Measurements from ENCODE around the gene DLEU7.

The DLEU7 gene

DNA sequence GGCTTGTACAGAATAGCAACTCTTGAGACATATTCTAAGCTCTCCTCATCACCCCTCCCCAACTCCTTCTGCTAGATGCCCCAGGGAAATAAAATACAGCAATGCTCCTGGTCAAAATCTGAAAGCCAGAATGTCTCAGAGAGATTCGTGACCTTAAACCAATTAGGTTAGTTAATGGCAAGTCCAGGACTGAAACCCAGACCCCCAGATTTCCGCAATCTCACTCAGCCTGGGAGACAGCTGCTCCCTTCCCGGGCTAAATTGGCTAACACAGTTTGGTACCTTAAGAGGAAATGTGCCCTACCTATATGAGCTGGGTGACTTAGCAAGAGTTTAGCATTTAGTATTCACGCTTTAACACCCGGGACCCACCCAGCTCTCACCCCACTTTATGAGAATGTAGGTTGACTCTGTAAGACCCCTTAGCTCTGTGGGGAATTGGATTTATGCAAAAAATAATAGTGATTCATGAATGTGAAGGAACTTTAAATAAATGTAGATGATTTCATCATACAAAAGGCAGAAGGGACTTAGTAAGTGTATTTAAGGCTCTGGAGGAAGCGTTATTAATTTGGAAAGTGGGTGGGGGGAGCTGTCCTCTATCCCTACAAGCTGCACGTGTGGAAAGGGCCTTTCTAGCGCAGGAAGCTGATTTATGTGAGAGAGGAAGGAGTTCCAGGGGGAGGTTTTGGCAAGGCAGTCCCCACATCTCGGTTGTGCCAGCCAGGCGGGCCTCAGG is 1.1 kb downstream of the DLEU7 start:
- no peak for DNase-seq

DNA sequence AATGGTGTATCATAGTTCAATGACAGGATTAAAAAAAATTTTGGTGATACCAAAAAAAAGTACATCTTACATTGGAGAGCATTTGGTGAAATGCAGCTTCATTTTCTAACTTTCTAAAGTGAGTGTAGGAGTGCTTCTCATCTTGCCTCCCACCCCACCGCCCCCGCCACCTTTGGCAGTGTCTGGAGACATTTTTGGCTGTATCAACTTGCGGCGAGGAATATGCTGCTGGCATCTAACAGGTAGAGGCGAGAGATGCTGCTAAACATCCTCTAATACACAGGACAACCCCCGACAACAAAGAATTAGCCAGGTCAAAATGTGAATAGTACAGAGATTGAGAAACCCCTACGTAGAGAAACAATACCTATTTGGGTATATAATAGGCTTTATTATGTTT is 1.7 kb downstream of the DLEU7 start:
- no peak for DNase-seq

DNA sequence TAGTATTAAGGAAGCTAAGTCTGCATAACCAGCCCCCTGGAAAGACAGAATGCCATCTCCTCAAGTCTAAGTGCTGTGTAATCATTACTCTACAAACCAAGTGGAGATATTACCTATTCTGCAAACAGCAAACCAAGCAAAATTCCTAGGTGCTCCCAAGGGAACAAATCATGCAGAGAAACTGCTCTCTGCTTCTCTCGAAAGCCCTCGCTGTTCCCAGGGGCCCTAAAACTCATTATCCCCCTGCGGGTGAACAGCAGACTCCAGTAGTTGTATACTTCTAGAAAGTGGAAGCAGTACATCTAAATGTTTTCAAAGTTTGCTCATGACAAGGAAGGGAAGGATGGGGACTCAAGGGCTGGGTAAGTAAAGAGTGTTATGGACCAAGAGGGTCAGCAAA is 3.2 kb downstream of the DLEU7 start:
- no peak for DNase-seq

DNA sequence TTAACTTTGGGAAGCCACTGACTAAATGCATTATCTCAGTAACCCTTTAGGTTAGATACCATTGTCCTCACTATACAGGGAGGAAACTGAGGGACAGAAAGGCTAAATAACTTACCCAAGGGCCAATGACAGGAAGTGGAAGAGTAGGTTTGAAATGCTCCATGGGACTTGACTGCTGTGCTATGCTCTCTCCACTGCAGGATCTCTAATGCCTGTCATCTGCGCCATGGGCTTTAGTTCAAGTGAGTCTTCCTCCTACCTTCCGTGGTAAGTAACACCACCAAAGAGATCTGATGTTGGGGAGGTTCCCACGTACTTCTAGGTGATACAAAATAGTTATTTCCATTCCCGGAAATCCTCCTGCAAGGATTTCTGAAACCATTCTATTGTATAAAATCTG is 3.7 kb downstream of the DLEU7 start:
- DNase-seq: no peak

DNA sequence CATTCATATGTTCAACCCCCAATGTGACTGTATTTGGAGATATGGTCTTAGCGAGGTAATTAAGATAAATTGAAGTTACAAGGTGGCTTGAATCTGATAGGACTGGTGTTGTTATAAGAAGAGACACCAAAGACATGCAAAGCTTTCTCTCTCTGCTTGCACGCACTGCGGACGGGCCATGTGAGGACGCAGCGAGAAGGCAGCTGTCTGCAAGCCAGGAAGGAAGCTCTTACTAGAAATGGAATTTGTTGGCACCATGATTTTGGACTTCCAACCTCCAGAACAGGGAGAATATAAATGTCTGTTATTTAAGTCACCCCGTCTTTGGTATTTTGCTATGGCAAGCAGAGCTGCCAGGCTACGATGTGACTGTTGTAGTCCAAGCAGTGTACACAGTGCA is 4.8 kb downstream of the DLEU7 start:
- no peak for DNase-seq

DNA sequence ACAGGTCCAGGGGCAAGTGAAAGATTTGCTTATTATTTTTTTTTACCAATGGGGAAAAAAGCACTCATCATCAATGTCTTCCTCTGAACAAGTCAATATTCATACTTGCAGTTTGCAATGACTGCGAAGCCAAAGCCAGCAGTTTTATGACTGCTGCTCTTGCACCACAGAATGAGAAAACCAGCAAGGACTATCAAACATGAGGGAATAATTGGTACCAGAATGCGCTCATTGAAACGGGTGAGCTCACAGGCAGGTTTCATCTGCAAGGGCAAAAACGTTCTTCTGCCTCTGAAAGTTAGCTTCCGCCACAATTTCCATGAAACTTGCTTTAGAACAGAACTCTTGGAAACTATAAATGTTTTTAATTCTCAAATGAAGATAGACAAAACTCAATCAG is 5.5 kb downstream of the DLEU7 start:
- no peak for DNase-seq

DNA sequence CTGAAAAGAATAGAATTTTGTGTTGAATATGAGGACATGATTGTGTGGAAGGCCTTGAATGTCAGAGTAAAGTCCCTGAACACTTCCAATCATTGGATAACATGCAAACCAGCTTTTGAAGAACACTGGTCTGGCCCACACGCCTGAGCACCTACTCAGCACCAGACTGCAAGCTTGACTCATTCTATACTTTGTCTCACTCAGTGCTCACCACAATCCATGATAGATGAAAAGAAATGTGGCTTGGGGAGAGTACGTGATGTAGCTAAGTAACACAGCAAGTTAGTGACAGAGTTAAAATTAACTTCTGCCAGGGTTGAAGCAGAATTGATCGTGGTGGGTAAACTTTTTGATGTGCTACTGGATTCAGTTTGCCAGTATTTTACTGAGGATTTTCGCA is 12.0 kb downstream of the DLEU7 start:
- DNase-seq: no peak

DNA sequence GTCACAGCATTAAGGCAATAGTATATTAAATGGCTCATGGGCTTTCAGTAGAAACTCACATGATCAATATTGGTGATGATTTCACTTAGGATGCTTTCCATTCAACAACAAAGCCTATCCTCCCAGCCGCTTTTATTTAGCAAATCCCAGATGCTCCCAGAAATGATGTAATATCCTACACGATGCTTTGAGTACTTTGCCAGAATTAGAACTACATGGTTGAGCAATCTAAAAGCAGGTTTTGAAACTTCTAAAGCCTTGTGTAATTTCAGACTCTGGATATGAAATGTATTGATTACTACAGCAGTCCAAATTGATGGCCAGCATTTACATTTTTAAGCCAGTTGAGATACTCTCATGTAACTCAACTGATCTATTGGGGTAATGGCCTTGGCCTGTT is 13.6 kb downstream of the DLEU7 start:
- DNase-seq: no peak

DNA sequence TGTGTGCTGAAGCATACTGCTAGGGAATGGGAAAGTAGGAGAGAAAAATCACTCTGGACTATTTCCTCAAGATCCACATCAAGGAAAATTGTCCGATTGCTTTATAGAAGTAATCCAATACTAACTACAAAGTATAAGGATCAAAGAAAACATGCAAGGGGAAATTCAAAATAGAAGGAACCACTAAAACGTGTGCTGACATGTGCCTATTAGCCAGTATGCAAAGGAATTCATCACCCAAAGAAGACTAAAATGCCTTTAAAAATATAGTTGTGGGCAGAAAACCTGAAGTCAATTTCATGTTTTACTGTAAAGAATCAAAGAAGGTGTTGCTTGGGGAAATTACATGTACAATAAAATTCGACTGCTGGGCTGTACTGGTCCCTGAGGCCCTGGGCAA is 14.3 kb downstream of the DLEU7 start:
- no peak for DNase-seq

DNA sequence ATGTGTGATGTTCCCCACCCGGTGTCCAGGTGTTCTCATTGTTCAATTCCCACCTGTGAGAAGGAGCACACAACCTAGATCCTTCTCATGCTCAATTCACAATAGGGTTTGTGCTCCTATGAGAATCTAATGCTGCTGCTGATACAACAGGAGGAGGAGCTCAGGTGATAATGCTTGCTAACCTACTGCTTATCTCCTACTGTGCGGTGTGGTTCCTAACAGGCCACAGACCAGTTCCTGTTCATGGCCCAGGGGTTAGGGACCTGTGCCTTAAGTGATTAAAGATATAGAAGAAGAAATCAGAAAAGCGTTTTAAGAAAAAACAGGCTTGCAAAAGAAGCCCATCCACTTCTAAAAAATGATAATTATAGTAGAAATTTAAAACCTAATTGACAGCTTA is 17.5 kb downstream of the DLEU7 start:
- DNase-seq: no peak

DNA sequence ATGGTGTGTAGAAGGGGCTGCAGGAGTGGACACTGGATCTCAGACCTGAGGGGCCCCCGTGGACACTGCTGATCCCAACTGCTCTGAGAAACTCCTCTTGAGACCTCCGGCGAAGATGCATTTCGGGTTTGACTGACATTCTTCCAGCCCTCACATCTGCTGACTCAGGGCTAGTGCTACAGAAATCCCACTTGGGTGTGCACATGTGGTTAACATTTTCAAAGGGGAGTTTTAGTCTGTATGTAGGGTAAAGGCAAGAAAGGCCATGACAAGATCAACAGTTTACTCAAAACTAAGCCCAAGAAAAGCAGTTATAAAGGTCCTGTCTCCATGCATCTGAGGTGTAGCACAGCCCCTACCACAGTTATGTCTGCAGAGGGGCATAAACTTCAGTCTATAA is 31.2 kb downstream of the DLEU7 start:
- DNase-seq: no peak

DNA sequence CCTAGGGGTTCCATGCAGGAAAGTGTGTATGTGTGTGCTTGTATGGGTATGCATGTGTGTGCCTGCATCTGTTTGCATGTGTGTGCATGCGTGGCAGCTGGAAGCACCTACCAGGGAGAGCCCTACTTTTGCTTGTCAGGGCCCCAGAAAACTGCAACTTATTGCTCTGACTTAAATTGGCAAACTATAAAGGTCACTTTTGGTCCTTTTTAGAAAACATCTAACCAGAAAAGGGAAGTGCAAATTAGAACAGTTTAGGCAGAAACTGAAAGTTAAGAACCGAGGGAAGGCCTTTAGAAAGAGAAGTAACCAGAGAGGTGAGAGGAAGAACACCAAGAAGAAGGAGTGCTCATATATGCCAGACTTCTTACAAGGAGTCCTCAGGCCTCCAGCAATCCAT is 32.5 kb downstream of the DLEU7 start:
- DNase-seq: no peak

DNA sequence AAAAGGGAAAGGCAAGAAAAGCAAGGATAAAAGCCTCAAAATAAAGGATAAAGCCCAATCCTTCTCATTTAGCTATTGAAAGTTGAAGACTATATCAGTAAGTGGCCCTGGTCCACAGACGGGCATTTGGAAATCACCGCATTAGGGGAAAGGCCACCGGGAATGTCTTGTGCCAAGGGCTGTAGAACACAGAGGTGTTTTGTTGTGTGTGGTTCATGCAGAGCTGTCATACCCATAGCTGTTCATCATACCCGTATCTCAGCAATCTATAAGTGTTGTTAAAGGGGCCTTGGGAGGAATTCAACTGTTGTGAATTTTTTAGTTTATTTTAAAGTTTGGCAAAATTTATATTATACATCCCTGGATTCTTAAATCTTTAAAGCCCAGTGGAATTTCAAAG is 33.0 kb downstream of the DLEU7 start:
- no peak for DNase-seq

DNA sequence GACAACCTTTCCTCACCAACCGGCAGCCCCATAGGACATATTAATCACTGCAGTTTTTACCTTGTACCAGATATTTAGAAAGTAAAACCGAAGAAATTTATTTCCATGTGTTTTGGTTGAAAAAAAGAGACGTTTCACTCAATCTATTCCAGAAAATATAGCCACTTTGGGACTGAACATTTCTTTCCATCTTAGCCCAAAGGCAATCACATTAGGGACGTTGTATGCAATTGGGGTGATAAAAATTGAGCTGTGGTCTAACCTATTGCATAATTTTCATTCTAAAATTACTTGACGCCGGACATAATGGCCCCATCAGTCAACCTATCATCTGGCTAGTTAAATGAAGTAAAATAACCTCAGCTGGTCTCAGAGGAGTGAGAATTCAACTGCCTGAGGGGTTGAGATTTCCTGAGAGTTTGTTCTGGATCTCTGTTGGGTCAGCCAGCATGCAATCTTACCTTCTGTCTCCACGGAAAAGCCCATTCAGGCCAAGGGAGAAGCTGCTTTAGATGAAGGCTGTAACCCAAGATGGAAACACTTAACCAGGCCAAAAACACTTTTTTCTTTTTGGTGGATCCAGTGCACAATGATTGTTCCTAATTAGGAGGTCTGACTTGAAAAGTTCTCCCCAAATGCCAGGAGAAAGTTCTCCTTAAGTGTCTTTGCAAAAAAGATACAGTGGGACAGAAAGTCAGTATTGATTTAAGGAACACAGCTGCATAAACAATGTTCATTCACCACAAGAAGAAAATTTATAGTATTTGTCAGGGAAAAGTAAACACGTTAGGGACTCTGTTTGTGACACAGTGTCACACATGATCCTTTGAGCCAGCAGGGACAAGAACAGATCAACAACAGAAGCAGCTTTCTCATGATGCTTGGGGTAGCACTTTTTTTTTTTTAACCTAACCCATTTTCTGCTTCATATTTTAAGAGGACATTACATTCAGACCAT is 34.1 kb downstream of the DLEU7 start:
- DNase-seq: no peak

DNA sequence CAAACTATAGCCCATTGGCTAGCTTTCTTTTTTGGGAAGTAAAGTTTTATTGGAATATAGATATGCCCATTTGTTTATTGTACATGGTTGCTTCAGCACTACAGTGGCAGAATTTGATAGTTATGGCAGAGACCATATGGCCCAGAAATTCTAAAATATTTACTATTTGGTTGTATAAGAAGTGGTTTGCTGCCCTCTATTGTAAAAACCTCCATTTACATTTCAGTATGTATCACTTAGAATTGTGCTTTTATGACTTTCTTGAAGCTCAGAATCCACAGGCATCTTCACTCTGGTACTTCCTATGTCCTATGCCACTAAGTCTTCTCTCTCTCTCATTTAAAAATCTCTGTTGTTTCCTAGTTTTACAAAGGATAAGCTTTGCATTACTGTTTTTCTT is 37.7 kb downstream of the DLEU7 start:
- peak; percentile 32 for DNase-seq

DNA sequence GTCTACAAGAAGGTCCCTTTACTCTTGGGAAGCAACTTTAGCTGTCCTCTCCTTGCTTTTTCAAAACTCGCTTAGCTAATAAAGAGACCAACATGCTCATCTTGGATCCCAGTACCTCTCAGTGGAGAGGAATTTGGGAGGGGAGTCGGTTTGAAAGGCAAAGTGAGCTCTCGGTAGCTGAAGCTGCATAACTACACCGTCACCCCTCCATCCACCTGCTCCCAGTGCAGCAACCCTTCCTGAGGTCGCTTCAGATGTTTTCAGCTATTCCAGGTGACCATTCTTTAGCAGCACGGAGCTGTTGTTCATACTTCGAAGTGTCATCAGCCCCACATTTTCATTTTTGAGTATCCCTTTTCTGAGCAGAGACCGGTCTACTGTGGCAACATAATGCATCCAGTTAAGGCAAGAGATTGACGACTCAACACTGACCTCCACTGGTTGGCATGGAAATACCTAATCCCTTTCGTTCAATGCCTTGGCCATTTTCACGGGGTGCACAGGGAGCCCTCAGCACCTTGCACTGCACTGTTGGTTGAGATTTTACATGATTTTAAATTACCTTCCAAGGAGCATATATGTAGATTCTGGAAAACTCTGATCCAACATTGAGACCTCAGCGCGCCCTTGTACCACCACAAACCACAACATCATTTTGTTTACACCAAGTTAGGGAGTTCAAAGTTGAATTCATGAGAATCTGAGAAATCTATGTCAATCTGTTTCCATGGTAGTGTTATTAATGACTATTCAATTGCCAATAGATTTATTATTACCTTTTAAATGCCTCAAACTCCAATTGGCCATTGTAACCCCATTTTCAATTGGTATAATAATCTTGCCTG is 42.2 kb downstream of the DLEU7 start:
- peak; percentile 79 for DNase-seq

DNA sequence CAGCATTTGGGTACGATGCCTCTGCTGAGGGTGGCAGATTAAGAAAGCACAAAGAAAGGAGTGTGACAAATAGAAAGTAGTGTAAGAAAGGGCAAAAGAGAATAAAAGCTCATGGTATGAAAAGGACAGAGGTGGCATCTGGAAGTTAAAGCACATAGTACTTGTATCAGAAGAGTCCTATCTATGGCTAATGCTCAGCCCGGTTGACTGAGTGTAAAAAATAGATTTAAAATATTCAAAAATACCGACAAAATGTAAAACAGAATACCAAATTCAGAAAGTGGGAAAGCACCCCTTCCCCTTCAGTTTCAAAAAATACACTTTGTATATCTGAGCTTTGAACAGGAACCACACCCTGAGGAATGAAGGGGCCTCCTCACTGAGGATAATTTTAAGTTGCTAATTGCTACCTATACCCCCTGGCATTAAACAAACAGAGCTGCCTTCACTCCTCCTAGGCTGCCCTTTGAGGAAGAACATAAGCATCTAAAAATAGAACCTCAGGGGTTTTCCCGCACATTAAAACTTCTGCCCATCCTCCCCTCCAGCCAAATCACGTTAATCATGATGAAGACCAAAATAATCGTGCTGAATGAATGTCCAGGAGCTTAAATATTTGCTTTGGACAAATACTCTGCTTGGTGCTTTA is 43.3 kb downstream of the DLEU7 start:
- DNase-seq: no peak

DNA sequence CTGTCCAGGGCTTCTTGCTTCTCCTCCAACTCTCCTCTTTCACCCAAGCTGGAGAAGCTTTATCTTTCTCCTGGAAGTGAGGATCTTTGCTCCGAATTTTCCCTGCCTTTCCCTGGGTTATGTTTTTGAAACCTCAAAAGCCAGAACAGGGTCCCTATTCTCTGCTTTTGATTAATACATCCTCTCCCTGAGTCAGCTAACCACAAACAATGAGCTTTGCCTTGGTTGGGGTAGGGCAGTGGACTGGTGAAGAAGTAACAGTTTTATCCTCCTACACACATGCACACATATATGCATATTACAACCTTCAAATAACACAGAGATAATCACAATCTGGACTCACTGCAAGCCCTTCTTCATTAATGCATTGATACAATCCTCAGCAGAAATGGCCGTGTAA is 44.6 kb downstream of the DLEU7 start:
- DNase-seq: no peak

DNA sequence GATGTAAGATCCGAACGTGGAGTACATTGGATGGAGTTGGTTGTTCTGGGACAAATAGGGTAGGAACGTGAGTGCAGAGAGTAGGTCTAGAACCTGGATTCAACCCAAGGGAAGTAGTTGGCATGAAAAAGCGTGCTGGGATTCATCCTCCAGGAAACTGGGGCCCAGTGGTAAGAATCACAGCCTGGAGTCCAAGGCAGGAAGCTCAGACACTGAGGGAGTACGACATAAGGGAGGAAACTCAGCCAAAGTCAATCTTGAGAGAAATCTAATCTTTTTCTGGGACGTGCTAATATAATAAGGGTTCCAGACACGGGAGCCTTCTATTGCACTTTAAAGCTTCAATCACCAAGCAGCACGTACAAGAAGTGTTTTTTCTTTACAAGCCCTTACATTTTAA is 46.4 kb downstream of the DLEU7 start:
- DNase-seq: no peak

DNA sequence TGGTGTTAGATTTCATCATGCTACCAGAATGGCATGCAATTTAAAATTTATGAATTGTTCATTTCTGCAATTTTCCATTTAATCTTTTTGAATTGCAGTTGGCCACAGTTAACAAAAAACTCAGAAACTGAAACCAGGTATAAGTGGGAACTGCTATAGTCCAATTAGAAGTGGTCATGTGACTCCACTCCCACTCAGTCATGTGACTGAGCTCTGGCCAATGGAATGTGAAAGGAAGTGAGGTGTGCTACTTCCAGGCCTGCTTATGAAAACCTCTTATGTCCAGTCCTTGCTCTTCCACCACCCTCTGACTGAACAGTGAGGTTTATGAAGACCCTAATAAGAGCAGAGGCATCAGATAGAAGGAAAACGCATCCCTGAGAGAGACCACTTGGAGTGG is 47.0 kb downstream of the DLEU7 start:
- no peak for DNase-seq

DNA sequence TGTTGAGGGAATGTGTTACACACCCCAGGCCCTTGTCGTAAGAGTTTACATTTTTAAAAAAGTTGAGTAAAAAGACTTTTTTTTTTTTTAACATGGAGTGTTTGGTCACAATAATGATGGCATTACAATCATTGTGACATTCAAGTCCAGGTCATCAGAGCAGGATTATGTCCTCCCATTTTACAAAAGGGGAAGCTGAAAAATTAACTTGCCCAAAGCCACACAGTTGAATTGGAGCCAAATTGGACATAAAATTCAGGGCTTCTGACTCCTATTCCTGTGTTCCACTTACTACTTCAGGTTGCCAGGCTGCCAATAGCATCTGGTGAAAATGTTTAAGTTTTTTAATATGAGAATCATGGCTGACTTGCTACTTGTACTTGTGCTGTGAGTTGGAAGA is 49.3 kb downstream of the DLEU7 start:
- DNase-seq: no peak

DNA sequence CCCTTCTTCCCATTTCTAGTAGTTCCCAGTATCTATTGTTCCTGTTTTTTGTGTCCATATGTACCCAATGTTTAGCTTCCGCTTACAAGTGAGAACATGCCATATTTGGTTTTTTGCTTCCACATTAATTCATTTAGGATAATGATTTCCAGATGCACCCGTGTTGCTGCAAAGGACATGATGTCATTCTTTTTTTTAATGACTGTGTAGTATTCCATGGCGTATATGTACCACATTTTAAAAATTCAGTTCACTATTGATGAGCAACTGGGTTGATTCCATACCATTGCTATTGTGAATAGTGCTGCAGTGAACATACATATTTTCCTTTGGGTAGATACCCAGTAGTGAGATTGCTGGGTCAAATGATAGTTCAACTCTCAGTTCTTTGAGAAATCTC is 50.5 kb downstream of the DLEU7 start:
- no peak for DNase-seq
